ENCODE results near the gene ADORA2A. TPM values are rescaled to one million over a fixed set of nuclear protein-coding genes. Genes with fewer than 3 reads are reported as not detected.

The ADORA2A gene
- total RNA-seq, 2 donors from 2014 or later, result 14.5 to 47.6 TPM

DNA sequence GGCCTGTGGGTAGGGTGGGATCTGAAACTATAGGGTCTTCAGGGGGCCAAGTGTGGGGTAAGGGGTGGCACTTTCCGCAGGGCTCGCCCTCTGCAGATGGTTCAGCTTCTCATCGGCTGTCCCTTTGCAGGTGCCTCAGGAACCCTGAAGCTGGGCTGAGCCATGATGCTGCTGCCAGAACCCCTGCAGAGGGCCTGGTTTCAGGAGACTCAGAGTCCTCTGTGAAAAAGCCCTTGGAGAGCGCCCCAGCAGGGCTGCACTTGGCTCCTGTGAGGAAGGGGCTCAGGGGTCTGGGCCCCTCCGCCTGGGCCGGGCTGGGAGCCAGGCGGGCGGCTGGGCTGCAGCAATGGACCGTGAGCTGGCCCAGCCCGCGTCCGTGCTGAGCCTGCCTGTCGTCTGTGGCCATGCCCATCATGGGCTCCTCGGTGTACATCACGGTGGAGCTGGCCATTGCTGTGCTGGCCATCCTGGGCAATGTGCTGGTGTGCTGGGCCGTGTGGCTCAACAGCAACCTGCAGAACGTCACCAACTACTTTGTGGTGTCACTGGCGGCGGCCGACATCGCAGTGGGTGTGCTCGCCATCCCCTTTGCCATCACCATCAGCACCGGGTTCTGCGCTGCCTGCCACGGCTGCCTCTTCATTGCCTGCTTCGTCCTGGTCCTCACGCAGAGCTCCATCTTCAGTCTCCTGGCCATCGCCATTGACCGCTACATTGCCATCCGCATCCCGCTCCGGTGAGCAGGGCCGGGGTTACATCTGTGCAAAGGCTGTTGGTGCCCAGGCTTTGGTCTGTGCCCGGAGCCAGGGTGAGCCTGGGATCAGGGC lies 5.8 kb downstream of the ADORA2A start:
- Histone ChIP-seq H3K27ac (no peak overlapping the region), H3K27me3 (replicated peaks; ENCODE audit: insufficient read depth) (no peaks in the 10 kb centered on the region), H3K4me3 (no peak overlapping the region), H3K9me3 (no peaks in the 10 kb centered on the region), H3K4me1 (ENCODE audit: control insufficient read depth in 1 of 2, low read depth in 2 of 2) (peaks cover 9 to 30% of the 10 kb centered on the region in 2 donors), H3K36me3 (no peaks in the 10 kb centered on the region)
- no peak for DNase-seq (ENCODE audit: low spot score)
- no peak for ATAC-seq (ENCODE audit: insufficient number of reproducible peaks, low FRiP score, low read depth)
- TF ChIP-seq, protein P1, sequence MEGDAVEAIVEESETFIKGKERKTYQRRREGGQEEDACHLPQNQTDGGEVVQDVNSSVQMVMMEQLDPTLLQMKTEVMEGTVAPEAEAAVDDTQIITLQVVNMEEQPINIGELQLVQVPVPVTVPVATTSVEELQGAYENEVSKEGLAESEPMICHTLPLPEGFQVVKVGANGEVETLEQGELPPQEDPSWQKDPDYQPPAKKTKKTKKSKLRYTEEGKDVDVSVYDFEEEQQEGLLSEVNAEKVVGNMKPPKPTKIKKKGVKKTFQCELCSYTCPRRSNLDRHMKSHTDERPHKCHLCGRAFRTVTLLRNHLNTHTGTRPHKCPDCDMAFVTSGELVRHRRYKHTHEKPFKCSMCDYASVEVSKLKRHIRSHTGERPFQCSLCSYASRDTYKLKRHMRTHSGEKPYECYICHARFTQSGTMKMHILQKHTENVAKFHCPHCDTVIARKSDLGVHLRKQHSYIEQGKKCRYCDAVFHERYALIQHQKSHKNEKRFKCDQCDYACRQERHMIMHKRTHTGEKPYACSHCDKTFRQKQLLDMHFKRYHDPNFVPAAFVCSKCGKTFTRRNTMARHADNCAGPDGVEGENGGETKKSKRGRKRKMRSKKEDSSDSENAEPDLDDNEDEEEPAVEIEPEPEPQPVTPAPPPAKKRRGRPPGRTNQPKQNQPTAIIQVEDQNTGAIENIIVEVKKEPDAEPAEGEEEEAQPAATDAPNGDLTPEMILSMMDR (IDR thresholded peaks at IDR 0.05), result no peak

DNA sequence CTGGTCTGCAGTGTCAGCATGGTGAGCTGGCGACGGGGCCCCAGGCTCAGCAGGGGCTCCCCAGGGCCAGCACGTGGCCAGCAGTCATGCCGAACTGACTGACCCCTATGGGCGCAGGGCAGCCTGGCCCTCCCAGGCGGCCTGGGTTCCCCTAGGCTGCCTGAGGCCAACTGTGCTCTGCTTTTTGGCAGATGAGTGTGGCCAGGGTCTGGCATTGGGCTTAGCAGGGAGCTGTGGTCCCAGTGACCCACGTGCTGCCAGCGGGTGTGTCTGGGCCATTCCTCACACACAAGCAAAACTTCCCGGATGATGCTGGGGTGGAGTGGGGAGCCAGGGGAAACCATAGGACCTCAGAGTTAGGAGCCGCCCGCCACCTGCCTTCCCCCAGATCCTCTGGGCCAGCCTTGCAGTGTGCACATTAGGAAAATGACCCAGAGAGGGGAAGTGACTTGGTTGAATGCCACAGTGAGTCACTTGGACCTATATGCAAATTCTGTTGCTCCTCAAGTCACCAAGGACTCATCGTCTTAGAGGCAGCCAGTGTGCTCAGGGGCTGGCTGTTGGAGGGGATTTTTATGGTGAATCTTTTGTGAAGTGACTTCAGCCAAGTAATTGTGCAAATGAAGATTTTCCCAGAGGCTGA lies 6.5 kb downstream of the ADORA2A start:
- Histone ChIP-seq H3K27ac (peak overlapping the region in 1 of 2 donors; percentile 44), H3K36me3 (no peaks in the 10 kb centered on the region), H3K9me3 (no peaks in the 10 kb centered on the region), H3K27me3 (replicated peaks; ENCODE audit: insufficient read depth) (no peaks in the 10 kb centered on the region), H3K4me3 (no peak overlapping the region), H3K4me1 (ENCODE audit: control insufficient read depth in 1 of 2, low read depth in 2 of 2) (peaks cover 9 to 30% of the 10 kb centered on the region in 2 donors)
- no peak for DNase-seq (ENCODE audit: low spot score)
- no peak for ATAC-seq (ENCODE audit: insufficient number of reproducible peaks, low FRiP score, low read depth)
- TF ChIP-seq, protein P1 (IDR thresholded peaks at IDR 0.05), result no peak

DNA sequence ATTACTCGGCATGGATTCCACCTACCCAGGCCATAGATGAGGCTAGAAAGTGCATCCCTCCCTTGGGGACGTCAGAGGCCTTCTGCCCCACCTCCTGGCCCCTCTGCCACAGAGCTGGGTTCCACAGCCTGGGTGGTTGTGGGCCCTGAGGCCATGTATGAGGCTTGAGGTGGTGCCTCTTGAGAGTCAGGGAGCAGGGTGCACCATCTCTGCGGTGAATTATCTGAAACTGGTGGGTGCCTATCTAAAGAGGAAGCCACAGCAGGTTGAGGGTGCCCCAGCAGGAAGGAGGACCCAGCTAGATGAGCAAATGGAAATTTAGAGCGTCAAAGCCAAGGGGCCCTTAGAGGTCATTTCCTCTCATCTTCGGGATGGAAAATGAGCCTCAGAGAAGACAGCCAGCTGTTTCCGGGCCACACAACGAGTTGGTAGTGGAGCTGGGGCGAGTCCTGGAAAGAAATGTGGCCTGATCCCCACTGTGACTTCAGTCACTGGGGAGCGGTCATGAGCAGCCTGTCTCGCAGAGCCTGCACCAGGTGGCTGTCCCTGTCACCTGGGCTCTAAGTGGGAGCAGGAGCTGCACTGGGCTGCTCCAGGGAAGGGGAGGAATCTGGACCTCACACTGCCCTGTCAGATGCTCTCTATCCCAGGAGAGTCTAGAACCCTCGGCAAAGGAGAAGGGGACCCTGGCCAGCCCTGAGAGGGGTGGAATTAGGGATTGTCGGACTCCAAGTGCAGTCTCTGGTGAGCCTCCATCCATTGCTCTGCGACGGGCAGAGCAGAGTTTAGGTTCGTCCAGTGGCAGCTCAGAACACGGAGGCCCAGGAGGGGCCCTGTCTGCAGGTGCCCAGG lies 7.3 kb downstream of the ADORA2A start:
- Histone ChIP-seq H3K27ac (peak overlapping the region in 1 of 2 donors; percentile 44), H3K4me3 (no peak overlapping the region), H3K36me3 (no peaks in the 10 kb centered on the region), H3K4me1 (ENCODE audit: control insufficient read depth in 1 of 2, low read depth in 2 of 2) (peaks cover 9 to 30% of the 10 kb centered on the region in 2 donors), H3K27me3 (replicated peaks; ENCODE audit: insufficient read depth) (no peaks in the 10 kb centered on the region), H3K9me3 (no peaks in the 10 kb centered on the region)
- no peak for DNase-seq (ENCODE audit: low spot score)
- ATAC-seq (ENCODE audit: insufficient number of reproducible peaks, low FRiP score, low read depth), result no peak
- TF ChIP-seq, protein P1 (IDR thresholded peaks at IDR 0.05), result no peak

DNA sequence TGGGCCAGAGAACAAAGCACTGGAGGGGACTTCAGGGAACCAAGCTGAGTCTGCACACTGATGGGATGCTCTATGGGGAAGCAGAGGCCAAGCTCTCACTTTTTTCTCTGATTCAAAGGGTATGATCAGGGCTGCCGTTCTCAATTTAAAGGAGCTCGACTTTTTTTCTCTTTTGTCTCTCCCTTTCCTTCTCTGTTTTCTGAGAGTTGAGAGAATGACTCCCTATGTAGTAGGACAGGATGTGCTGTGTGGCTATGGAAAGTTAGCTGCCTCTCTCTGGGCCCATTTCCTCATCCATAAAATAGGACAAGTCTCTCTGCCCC lies 7.9 kb downstream of the ADORA2A start:
- peaks cover 9 to 30% of the 10 kb centered on the region in 2 donors for H3K4me1 ChIP-seq (ENCODE audit: control insufficient read depth in 1 of 2, low read depth in 2 of 2)
- H3K27ac ChIP-seq, result no peak overlapping the region
- H3K36me3 ChIP-seq, result no peaks in the 10 kb centered on the region
- H3K27me3 ChIP-seq (replicated peaks; ENCODE audit: insufficient read depth), result no peaks in the 10 kb centered on the region
- TF ChIP-seq, protein P1 (IDR thresholded peaks at IDR 0.05), result no peak
- H3K4me3 ChIP-seq, result no peak overlapping the region
- H3K9me3 ChIP-seq, result no peaks in the 10 kb centered on the region
- DNase-seq (ENCODE audit: low spot score) (no peak), ATAC-seq (ENCODE audit: insufficient number of reproducible peaks, low FRiP score, low read depth) (no peak)
